GM23338 (cell line): ENCODE measurements around the gene EXOC4. TPM values are rescaled to one million over a fixed set of nuclear protein-coding genes. Genes with fewer than 3 reads are reported as not detected.

Source experiments
- ATAC-seq: fragments of 200-7000 bp; cut with Tn5 transposase; 3 replicates; pipeline ENCODE4 v1.9.1; 2020
- DNase-seq: peaks from one replicate; pipeline ENCODE4 v3.0.0-alpha.2; 2015; ENCODE audit warnings: low spot score
- H2AFZ ChIP-seq: fragments of 200-600 bp; sonication (generic); 2 replicates; pipeline ENCODE4 v1.8.0; 2016; ENCODE audit warnings: antibody characterized with exemption, mild to moderate bottlenecking, moderate library complexity
- H3F3A ChIP-seq: fragments of 200-600 bp; sonication (generic); replicated peaks from 2 replicates; pipeline ENCODE4 v1.8.0; 2017; ENCODE audit warnings: antibody characterized with exemption, mixed run types, low read depth
- H3K27ac ChIP-seq: fragments of 200-600 bp; sonication (generic); 2 replicates; pipeline ENCODE4 v1.6.1; 2016; ENCODE audit warnings: low read depth
- H3K27me3 ChIP-seq: fragments of 200-600 bp; sonication (generic); 2 replicates; pipeline ENCODE4 v1.8.0; 2016; ENCODE audit warnings: mild to moderate bottlenecking, mixed run types, moderate library complexity; ENCODE audit not compliant: insufficient read depth
- H3K36me3 ChIP-seq: fragments of 200-600 bp; sonication (generic); 2 replicates; pipeline ENCODE4 v1.8.0; 2016; ENCODE audit warnings: mild to moderate bottlenecking; ENCODE audit not compliant: insufficient read depth
- H3K4me1 ChIP-seq: fragments of 200-600 bp; sonication (generic); 2 replicates; pipeline ENCODE4 v1.8.0; 2016; ENCODE audit warnings: mild to moderate bottlenecking, moderate library complexity; ENCODE audit not compliant: insufficient read depth
- H3K4me2 ChIP-seq: fragments of 200-600 bp; sonication (generic); 2 replicates; pipeline ENCODE4 v1.7.1; 2017; ENCODE audit warnings: mixed run types
- H3K4me3 ChIP-seq: fragments of 200-600 bp; sonication (generic); 2 replicates; pipeline ENCODE4 v1.6.1; 2016; ENCODE audit warnings: mixed run types
- H3K79me2 ChIP-seq: fragments of 200-600 bp; sonication (generic); replicated peaks from 2 replicates; pipeline ENCODE4 v1.8.0; 2017; ENCODE audit warnings: mild to moderate bottlenecking; ENCODE audit not compliant: insufficient read depth
- H3K9me2 ChIP-seq: fragments of 200-600 bp; sonication (generic); 2 replicates; pipeline ENCODE4 v1.8.0; 2017; ENCODE audit not compliant: insufficient read depth
- H4K20me1 ChIP-seq: fragments of 200-600 bp; sonication (generic); replicated peaks from 2 replicates; pipeline ENCODE4 v1.8.0; 2017; ENCODE audit warnings: mild to moderate bottlenecking; ENCODE audit not compliant: insufficient read depth
- H3K27ac Mint-ChIP-seq: 2 replicates; pipeline ENCODE4 v1.8.0; 2020; ENCODE audit warnings: inconsistent platforms, mild to moderate bottlenecking, moderate library complexity, mixed read lengths
- H3K27me3 Mint-ChIP-seq: 3 replicates; pipeline ENCODE4 v1.8.0; 2022; ENCODE audit warnings: low read depth, mild to moderate bottlenecking, moderate library complexity, mixed read lengths, inconsistent platforms; ENCODE audit not compliant: insufficient read depth, poor library complexity
- H3K36me3 Mint-ChIP-seq: 3 replicates; pipeline ENCODE4 v1.8.0; 2021; ENCODE audit warnings: low read depth, mild to moderate bottlenecking, inconsistent platforms, moderate library complexity, mixed read lengths
- H3K4me1 Mint-ChIP-seq: 3 replicates; pipeline ENCODE4 v1.8.0; 2020; ENCODE audit warnings: mild to moderate bottlenecking, inconsistent platforms, mixed read lengths
- H3K4me3 Mint-ChIP-seq: 3 replicates; pipeline ENCODE4 v1.8.0; 2021; ENCODE audit warnings: moderate library complexity, mild to moderate bottlenecking, inconsistent platforms, mixed read lengths
- H3K9me3 Mint-ChIP-seq: 3 replicates; pipeline ENCODE4 v1.8.0; 2020; ENCODE audit warnings: moderate library complexity, mild to moderate bottlenecking, inconsistent platforms, mixed read lengths
- EZH2 ChIP-seq: fragments of 200-600 bp; sonication (generic); IDR thresholded peaks from one replicate; pipeline ENCODE4 v1.8.0; 2017; ENCODE audit warnings: antibody characterized with exemption, mild to moderate bottlenecking, low read depth; ENCODE audit not compliant: unreplicated experiment
- JUNB ChIP-seq: IDR thresholded peaks from one replicate; pipeline ENCODE4 v1.6.1; 2016; ENCODE audit warnings: antibody characterized with exemption; ENCODE audit not compliant: unreplicated experiment
- NANOG ChIP-seq: IDR thresholded peaks from 2 replicates; pipeline ENCODE4 v1.6.1; 2016; ENCODE audit warnings: antibody characterized with exemption, borderline replicate concordance
- POLR2AphosphoS5 ChIP-seq: IDR thresholded peaks from 2 replicates; pipeline ENCODE4 v1.6.1; 2016; ENCODE audit warnings: antibody characterized with exemption, low read depth
- STAT1 ChIP-seq: IDR thresholded peaks from one replicate; pipeline ENCODE4 v1.6.1; 2016; ENCODE audit warnings: antibody characterized with exemption; ENCODE audit not compliant: unreplicated experiment
- ZNF114 ChIP-seq: fragments of 250-450 bp; sonication (Bioruptor Pico); IDR thresholded peaks from 2 replicates; pipeline ENCODE4 v1.5.0; 2020; ENCODE audit warnings: mild to moderate bottlenecking, moderate library complexity
- ZNF331 ChIP-seq: fragments of 250-450 bp; sonication (Bioruptor Pico); IDR thresholded peaks from 2 replicates; pipeline ENCODE4 v1.5.0; 2020; ENCODE audit warnings: low read depth, mild to moderate bottlenecking, moderate library complexity
- polyA plus RNA-seq: library from polyadenylated mRNA; unstranded; fragments of >200 nt; fragmentation: Nextera tagmentation; extraction: Ambion mirVana; gene quantifications from 2 replicates; pipeline ENCODE4 v1.2.1, GENCODE V29; 2016
- total RNA-seq: library from RNA; depleted of rRNA; stranded (reverse); fragments of >200 nt; shearing (Covaris generic); gene quantifications from 2 replicates; pipeline ENCODE4 v1.2.3, GENCODE V29; 2014
- TF ChIP-seq, protein P1 (sequence below), 2 experiments: fragments of 200-600 bp in 1 of 2; sonication (generic) in 1 of 2; conservative IDR thresholded peaks; 2 replicates each; pipeline versions ENCODE4 v1.5.1 to v1.6.1; 2016 to 2017; ENCODE audit warnings: antibody characterized with exemption in 2 of 2, low read depth in 2 of 2, mild to moderate bottlenecking in 2 of 2, moderate library complexity in 1 of 2
- TF ChIP-seq, protein P2 (sequence below): fragments of 250-450 bp; sonication (Bioruptor Pico); IDR thresholded peaks from 2 replicates; pipeline ENCODE4 v1.5.0; 2020; ENCODE audit warnings: mild to moderate bottlenecking, moderate library complexity
- TF ChIP-seq, protein P3 (sequence below): IDR thresholded peaks from 2 replicates; pipeline ENCODE4 v1.6.1; 2016; ENCODE audit warnings: antibody characterized with exemption

EXOC4 gene
- total and polyA plus RNA-seq, 2 experiments from 2014 or later: 37.5 to 52.7 TPM

DNA sequence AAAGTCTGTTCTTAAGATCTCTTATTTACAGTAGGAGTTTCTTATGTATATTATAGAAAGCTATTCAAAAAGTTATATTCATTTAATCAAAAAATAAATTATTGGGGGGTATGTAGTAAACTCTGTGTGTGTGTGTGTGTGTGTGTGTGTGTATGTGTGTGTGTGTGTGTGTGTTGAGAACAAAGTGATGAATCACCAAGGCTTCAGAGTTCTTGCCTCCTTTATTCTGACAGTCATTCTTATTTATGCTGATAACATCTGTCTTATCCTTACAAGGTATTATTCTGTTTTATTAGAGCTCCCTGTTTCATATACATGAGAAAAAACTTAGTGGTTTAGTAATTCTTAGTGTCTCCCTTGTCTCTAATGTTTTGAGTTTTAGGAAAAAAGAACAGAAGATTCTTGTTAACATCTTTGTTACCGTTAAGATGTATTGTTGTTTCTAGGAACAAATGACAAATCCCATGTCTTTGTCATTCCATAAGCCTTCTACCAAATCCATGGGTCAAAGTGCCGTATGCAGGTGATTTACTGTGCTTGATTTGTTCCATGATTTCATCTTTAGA lies 424.0 kb downstream of the EXOC4 start:
- no peaks in the 10 kb centered on the region for H3F3A ChIP-seq
- no peak overlapping the region for H3K4me3 Mint-ChIP-seq
- ATAC-seq: no peak

More for the DNA sequence above, 424.0 kb downstream of the EXOC4 start:
- H2AFZ ChIP-seq: no peak overlapping the region
- peaks cover 28% of the 10 kb centered on the region for H3K4me1 Mint-ChIP-seq
- H3K4me2 ChIP-seq: no peak overlapping the region
- no peaks in the 10 kb centered on the region for H3K36me3 ChIP-seq
- TF ChIP-seq NANOG: no peak
- TF ChIP-seq, protein P1, sequence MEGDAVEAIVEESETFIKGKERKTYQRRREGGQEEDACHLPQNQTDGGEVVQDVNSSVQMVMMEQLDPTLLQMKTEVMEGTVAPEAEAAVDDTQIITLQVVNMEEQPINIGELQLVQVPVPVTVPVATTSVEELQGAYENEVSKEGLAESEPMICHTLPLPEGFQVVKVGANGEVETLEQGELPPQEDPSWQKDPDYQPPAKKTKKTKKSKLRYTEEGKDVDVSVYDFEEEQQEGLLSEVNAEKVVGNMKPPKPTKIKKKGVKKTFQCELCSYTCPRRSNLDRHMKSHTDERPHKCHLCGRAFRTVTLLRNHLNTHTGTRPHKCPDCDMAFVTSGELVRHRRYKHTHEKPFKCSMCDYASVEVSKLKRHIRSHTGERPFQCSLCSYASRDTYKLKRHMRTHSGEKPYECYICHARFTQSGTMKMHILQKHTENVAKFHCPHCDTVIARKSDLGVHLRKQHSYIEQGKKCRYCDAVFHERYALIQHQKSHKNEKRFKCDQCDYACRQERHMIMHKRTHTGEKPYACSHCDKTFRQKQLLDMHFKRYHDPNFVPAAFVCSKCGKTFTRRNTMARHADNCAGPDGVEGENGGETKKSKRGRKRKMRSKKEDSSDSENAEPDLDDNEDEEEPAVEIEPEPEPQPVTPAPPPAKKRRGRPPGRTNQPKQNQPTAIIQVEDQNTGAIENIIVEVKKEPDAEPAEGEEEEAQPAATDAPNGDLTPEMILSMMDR (conservative IDR thresholded peaks at IDR 0.05; ENCODE audit: low read depth in 2 of 2): no peak
- TF ChIP-seq, protein P2, sequence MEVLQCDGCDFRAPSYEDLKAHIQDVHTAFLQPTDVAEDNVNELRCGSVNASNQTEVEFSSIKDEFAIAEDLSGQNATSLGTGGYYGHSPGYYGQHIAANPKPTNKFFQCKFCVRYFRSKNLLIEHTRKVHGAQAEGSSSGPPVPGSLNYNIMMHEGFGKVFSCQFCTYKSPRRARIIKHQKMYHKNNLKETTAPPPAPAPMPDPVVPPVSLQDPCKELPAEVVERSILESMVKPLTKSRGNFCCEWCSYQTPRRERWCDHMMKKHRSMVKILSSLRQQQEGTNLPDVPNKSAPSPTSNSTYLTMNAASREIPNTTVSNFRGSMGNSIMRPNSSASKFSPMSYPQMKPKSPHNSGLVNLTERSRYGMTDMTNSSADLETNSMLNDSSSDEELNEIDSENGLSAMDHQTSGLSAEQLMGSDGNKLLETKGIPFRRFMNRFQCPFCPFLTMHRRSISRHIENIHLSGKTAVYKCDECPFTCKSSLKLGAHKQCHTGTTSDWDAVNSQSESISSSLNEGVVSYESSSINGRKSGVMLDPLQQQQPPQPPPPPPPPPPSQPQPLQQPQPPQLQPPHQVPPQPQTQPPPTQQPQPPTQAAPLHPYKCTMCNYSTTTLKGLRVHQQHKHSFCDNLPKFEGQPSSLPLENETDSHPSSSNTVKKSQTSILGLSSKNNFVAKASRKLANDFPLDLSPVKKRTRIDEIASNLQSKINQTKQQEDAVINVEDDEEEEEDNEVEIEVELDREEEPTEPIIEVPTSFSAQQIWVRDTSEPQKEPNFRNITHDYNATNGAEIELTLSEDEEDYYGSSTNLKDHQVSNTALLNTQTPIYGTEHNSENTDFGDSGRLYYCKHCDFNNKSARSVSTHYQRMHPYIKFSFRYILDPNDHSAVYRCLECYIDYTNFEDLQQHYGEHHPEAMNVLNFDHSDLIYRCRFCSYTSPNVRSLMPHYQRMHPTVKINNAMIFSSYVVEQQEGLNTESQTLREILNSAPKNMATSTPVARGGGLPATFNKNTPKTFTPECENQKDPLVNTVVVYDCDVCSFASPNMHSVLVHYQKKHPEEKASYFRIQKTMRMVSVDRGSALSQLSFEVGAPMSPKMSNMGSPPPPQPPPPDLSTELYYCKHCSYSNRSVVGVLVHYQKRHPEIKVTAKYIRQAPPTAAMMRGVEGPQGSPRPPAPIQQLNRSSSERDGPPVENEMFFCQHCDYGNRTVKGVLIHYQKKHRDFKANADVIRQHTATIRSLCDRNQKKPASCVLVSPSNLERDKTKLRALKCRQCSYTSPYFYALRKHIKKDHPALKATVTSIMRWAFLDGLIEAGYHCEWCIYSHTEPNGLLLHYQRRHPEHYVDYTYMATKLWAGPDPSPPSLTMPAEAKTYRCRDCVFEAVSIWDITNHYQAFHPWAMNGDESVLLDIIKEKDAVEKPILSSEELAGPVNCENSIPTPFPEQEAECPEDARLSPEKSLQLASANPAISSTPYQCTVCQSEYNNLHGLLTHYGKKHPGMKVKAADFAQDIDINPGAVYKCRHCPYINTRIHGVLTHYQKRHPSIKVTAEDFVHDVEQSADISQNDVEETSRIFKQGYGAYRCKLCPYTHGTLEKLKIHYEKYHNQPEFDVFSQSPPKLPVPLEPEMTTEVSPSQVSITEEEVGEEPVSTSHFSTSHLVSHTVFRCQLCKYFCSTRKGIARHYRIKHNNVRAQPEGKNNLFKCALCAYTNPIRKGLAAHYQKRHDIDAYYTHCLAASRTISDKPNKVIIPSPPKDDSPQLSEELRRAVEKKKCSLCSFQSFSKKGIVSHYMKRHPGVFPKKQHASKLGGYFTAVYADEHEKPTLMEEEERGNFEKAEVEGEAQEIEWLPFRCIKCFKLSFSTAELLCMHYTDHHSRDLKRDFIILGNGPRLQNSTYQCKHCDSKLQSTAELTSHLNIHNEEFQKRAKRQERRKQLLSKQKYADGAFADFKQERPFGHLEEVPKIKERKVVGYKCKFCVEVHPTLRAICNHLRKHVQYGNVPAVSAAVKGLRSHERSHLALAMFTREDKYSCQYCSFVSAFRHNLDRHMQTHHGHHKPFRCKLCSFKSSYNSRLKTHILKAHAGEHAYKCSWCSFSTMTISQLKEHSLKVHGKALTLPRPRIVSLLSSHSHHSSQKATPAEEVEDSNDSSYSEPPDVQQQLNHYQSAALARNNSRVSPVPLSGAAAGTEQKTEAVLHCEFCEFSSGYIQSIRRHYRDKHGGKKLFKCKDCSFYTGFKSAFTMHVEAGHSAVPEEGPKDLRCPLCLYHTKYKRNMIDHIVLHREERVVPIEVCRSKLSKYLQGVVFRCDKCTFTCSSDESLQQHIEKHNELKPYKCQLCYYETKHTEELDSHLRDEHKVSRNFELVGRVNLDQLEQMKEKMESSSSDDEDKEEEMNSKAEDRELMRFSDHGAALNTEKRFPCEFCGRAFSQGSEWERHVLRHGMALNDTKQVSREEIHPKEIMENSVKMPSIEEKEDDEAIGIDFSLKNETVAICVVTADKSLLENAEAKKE (CRISPR knock-in tag): no peak
- TF ChIP-seq, protein P3, sequence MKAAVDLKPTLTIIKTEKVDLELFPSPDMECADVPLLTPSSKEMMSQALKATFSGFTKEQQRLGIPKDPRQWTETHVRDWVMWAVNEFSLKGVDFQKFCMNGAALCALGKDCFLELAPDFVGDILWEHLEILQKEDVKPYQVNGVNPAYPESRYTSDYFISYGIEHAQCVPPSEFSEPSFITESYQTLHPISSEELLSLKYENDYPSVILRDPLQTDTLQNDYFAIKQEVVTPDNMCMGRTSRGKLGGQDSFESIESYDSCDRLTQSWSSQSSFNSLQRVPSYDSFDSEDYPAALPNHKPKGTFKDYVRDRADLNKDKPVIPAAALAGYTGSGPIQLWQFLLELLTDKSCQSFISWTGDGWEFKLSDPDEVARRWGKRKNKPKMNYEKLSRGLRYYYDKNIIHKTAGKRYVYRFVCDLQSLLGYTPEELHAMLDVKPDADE: no peak
- no peak for TF ChIP-seq EZH2
- no peak for TF ChIP-seq POLR2AphosphoS5
- TF ChIP-seq STAT1: no peak
- TF ChIP-seq ZNF114 (CRISPR knock-in tag): no peak
- no peak for TF ChIP-seq ZNF331
- TF ChIP-seq JUNB: no peak
- no peak overlapping the region for H3K4me3 ChIP-seq
- no peak for DNase-seq
- H3K27ac ChIP-seq: no peak overlapping the region
- peaks cover 30% of the 10 kb centered on the region for H3K4me1 ChIP-seq
- H3K79me2 ChIP-seq: no peaks in the 10 kb centered on the region
- no peaks in the 10 kb centered on the region for H3K9me2 ChIP-seq
- H3K27ac Mint-ChIP-seq: no peak overlapping the region
- H3K27me3 ChIP-seq: no peaks in the 10 kb centered on the region
- no peaks in the 10 kb centered on the region for H4K20me1 ChIP-seq
- no peaks in the 10 kb centered on the region for H3K27me3 Mint-ChIP-seq
- no peaks in the 10 kb centered on the region for H3K36me3 Mint-ChIP-seq
- no peaks in the 10 kb centered on the region for H3K9me3 Mint-ChIP-seq
